H7 (cell line): ENCODE measurements around the gene SEC61B. TPM values are rescaled to one million over a fixed set of nuclear protein-coding genes. Genes with fewer than 3 reads are reported as not detected.

ENCODE experiments used
- DNase-seq: peaks from one replicate; pipeline ENCODE4 v3.0.0; 2012
- H3K27me3 ChIP-seq: 2 replicates; pipeline ENCODE4 v1.6.0; 2011; ENCODE audit warnings: mild to moderate bottlenecking, low read length; ENCODE audit not compliant: control insufficient read depth, insufficient read depth
- H3K36me3 ChIP-seq: replicated peaks from 2 replicates; pipeline ENCODE4 v1.5.1; 2011; ENCODE audit warnings: low read length; ENCODE audit not compliant: control insufficient read depth, insufficient read depth
- H3K4me3 ChIP-seq: 2 replicates; pipeline ENCODE4 v1.5.1; 2011; ENCODE audit warnings: low read depth, mild to moderate bottlenecking, control low read depth, low read length, moderate library complexity; ENCODE audit not compliant: insufficient read depth
- total RNA-seq: library from RNA; depleted of rRNA; stranded (reverse); fragments of >200 nt; shearing (Covaris generic); gene quantifications from 2 replicates; pipeline ENCODE4 v1.2.3, GENCODE V29; 2014

Gene SEC61B
- total RNA-seq, 1 experiment from 2014 or later = 150 TPM

DNA sequence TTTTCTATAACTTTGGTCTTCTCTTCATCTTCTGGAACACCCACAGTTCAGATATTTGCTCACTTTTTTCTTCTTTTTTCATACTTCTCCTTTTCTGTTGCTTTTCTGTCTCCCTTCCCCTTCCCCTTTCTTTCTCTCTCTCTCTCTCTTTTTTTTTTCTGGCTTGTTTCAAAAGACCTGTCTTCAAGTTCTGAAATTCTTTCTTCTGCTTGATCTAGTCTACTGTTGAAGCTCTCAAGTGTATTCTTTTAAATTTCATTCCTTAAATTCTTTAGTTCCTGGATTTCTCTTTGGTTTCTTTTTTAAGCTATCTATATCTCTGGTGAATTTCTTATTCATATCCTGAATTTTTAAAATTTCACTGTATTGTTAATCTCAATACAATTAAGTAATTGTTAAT is 11.5 kb upstream of the SEC61B start:
- Histone ChIP-seq H3K27me3 (no peaks in the 10 kb centered on the region), H3K36me3 (no peaks in the 10 kb centered on the region), H3K4me3 (no peak overlapping the region)
- DNase-seq = no peak

- Histone ChIP-seq H3K36me3 (no peaks in the 10 kb centered on the region), H3K4me3 (no peak overlapping the region), H3K27me3 (no peaks in the 10 kb centered on the region)
- no peak for DNase-seq
Observed at GRCh38 chr9:99211746-99212145, 10.3 kb upstream of the SEC61B start.

GRCh38 chr9:99213197-99213596 is 8.9 kb upstream of the SEC61B start:
- 0 out of 2 replicates have a peak, but pooled peaks cover 4% of the 10 kb centered on the region for H3K36me3 ChIP-seq
- no peak overlapping the region for H3K4me3 ChIP-seq
- no peaks in the 10 kb centered on the region for H3K27me3 ChIP-seq
- DNase-seq = no peak

GRCh38 chr9:99216073-99216472 is 6.0 kb upstream of the SEC61B start:
- peaks cover 7% of the 10 kb centered on the region; the same call in 1 of the 2 replicates for H3K36me3 ChIP-seq
- no peak for DNase-seq
- H3K4me3 ChIP-seq = no peak overlapping the region
- H3K27me3 ChIP-seq = no peaks in the 10 kb centered on the region

- Histone ChIP-seq H3K4me3 (no peak overlapping the region), H3K27me3 (no peaks in the 10 kb centered on the region), H3K36me3 (peaks cover 10% of the 10 kb centered on the region)
- no peak for DNase-seq
Observed at GRCh38 chr9:99220011-99220410, 2.1 kb upstream of the SEC61B start.

DNA sequence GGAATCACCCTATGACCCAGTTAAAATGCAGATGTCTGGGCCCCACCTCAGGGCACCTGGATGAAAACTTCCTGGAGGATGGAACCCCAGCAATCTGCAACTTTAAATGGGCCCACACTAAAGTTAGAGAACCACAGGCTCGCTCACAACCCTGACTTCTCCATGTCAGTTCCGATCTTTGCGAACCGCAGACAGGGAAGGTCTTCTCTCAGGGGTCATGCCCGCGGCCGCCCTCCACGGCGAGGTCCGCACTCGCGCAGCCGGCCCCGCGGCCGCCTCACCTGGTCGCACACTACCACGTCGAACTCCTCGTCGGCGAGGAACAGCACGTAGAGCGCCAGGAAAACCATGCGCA is 839 bp upstream of the SEC61B start:
- no peak for DNase-seq
- Histone ChIP-seq H3K36me3 (peaks cover 10% of the 10 kb centered on the region), H3K27me3 (no peaks in the 10 kb centered on the region), H3K4me3 (peak overlapping the region; percentile 98)

DNA sequence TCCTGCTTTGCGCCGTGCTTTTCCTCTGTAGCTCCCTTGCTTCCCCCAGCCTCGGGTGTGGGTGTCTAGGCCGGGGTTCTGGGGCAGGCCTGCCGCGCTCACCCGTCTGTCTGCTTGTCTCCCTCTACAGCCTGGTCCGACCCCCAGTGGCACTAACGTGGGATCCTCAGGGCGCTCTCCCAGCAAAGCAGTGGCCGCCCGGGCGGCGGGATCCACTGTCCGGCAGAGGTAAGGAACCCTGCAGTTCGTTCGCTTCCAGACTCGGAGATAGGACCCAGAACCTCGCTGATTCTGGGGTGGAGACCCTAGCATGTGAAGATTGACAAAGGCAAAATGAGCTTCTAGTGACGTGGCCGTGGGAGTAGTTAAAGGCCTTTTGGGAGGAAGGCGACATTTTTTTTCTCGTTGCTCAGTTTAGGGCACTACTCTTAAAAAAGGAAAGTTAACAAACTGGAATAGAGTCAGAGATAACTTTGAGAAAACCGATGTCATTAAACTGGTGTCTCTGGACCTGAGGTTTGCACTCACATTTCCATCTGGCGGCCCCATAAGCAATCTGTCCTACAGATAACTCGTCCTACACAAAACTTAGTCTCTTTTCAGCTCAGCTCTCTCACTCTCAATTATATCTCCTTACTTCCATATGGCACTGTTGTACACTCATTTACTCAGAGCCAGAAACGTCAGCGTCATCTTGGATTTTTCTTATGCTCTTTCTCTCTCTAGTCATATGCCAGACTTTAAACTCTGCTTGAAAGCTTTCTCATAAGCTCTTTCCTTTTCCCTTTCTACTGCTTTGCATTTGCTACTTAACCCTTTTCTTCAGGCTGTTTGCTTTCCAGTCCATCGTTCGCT is 561 bp downstream of the SEC61B start:
- Histone ChIP-seq H3K36me3 (peaks cover 10% of the 10 kb centered on the region), H3K4me3 (peak overlapping the region; percentile 98)
- no peak for DNase-seq

DNA sequence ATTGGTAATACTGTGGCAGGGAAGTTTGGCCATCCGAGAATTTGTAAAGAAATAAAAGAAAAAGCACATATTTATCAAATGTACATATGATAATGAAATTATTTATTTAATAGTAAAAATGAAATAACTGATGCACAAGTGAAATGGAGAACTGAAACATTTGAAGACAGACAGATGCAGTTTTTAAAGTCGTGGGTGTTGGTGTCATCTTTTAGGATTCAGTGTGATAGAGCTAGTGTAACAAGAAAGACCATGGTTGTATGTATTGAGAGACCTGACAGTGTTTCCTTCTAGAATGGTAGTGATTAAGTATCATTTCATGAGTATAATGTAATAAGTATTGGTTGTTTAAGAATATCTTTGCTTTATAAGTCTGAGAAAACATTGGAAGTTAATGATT is 2.4 kb downstream of the SEC61B start:
- Histone ChIP-seq H3K27me3 (no peaks in the 10 kb centered on the region), H3K4me3 (no peak overlapping the region), H3K36me3 (peaks cover 12% of the 10 kb centered on the region)
- no peak for DNase-seq

More for the DNA sequence above, 561 bp downstream of the SEC61B start:
- H3K27me3 ChIP-seq = no peaks in the 10 kb centered on the region

DNA sequence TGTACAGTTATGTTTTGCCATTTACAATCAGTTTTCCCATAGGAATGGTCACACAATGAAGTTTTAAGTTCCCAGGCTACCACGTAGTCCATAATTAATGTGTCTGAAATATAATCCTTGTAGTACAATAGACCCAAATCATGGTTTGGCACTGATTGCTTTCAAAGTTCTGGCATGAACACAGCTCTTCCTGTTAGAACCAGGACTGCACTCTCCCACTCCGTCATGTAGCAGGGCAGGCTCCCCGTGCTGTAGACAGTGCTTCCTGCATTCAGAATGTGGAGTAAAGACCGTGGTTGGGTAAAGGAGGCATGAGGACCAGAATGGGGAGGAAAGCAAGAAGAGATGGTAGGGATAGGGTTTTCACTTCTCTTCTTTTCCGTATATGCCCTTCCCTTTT is 4.0 kb downstream of the SEC61B start:
- Histone ChIP-seq H3K36me3 (peaks cover 13% of the 10 kb centered on the region), H3K4me3 (no peak overlapping the region), H3K27me3 (no peaks in the 10 kb centered on the region)
- no peak for DNase-seq

- no peaks in the 10 kb centered on the region for H3K27me3 ChIP-seq
- no peak for DNase-seq
- peaks cover 13% of the 10 kb centered on the region for H3K36me3 ChIP-seq
- no peak overlapping the region for H3K4me3 ChIP-seq
Observed at GRCh38 chr9:99230206-99230605, 8.1 kb downstream of the SEC61B start.

GRCh38 chr9:99231711-99232110 is 9.6 kb downstream of the SEC61B start:
- peak; percentile 56 for DNase-seq
- Histone ChIP-seq H3K36me3 (peaks cover 13% of the 10 kb centered on the region), H3K27me3 (no peaks in the 10 kb centered on the region), H3K4me3 (no peak overlapping the region)

GRCh38 chr9:99234618-99235017 is 12.5 kb downstream of the SEC61B start:
- Histone ChIP-seq H3K27me3 (no peaks in the 10 kb centered on the region), H3K4me3 (no peak overlapping the region)
- DNase-seq = no peak

DNA sequence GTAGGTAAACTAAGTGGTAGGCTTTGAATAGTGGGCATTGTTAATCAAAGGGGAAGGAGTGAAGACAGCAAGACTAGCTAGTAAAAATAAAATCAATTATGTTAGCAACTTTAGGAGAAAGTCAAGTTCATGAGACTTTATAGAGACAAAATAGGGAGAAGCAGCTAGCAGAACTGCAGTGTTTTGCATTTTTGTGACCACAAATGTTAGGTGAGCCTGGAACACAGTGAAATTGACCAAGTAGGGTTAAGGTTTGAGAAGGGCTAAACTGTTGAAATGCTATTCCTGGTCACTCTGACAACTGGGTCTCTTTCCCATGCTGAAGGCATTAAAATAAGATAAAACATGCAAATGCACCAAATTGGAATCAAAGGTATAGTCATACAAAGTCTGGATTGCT is 13.0 kb downstream of the SEC61B start:
- Histone ChIP-seq H3K4me3 (no peak overlapping the region), H3K27me3 (no peaks in the 10 kb centered on the region), H3K36me3 (peaks cover 4% of the 10 kb centered on the region; the same call in 1 of the 2 replicates)
- no peak for DNase-seq

More at GRCh38 chr9:99234618-99235017, 12.5 kb downstream of the SEC61B start:
- H3K36me3 ChIP-seq = peaks cover 4% of the 10 kb centered on the region; the same call in 1 of the 2 replicates

- H3K4me3 ChIP-seq = no peak overlapping the region
- no peaks in the 10 kb centered on the region for H3K27me3 ChIP-seq
- peaks cover 3% of the 10 kb centered on the region; the same call in 1 of the 2 replicates for H3K36me3 ChIP-seq
- no peak for DNase-seq
Observed at GRCh38 chr9:99235926-99236634, 14.0 kb downstream of the SEC61B start.

DNA sequence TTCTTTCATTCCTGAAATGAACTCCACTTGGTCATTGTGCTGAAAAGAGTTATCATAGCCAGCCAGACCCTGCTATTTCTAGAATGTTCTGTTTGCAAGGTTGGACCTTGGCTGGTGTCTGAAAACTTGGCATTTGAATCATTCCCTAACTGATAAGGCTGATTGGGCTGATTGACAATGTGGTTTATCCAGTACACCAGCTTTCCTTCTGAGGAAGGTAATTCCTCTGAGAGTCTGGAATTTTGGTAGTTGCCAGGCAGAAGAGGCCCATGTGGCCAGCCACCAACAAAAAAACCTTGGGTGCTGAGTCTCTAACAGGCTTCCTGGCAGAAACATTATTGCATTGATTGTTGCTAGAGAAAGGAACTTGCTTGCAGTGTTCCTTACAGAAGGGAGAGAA is 15.3 kb downstream of the SEC61B start:
- Histone ChIP-seq H3K36me3 (peaks cover 2% of the 10 kb centered on the region; the same call in 1 of the 2 replicates), H3K4me3 (no peak overlapping the region), H3K27me3 (no peaks in the 10 kb centered on the region)
- DNase-seq = no peak
